ENCODE measurements around the gene C2orf76. TPM values are rescaled to one million over a fixed set of nuclear protein-coding genes. Genes with fewer than 3 reads are reported as not detected.

C2orf76 gene
- total and polyA plus RNA-seq, 10 of the 15 experiments (the other 5 are each of a cell fraction or from before 2014, with no cell fraction given), result 14.0 to 46.1 (median 25.4) TPM

GRCh38 chr2:119282996-119283511 is 83.6 kb downstream of the C2orf76 start:
- POLR2A ChIA-PET, result no interaction called here
- Histone ChIP-seq H3K79me2 (ENCODE audit: control insufficient read depth, insufficient read depth, low read length) (no peaks in the 10 kb centered on the region), H4K20me1 (ENCODE audit: control insufficient read depth, insufficient read depth) (no peaks in the 10 kb centered on the region), H3K9me3 (replicated peaks; ENCODE audit: control insufficient read depth, insufficient read depth, low read length) (no peaks in the 10 kb centered on the region), H3K36me3 (ENCODE audit: control insufficient read depth in 2 of 2, insufficient read depth in 2 of 2, low read length in 1 of 2) (no peaks in the 10 kb centered on the region), H3K27ac (ENCODE audit: control insufficient read depth, insufficient read depth) (no peak overlapping the region), H3K9ac (ENCODE audit: control insufficient read depth, insufficient read depth, low read length) (no peak overlapping the region), H3K4me3 (no peak overlapping the region), H3K27me3 (replicated peaks in 1 of 2; ENCODE audit: control insufficient read depth in 2 of 2, insufficient read depth in 2 of 2, low read length in 1 of 2) (no peaks in the 10 kb centered on the region), H3K4me1 (ENCODE audit: control insufficient read depth, insufficient read depth, low read length) (no peaks in the 10 kb centered on the region), H3K4me2 (ENCODE audit: control insufficient read depth, insufficient read depth) (no peak overlapping the region), H2AFZ (ENCODE audit: control insufficient read depth, low read depth, low read length) (no peak overlapping the region)
- TF ChIP-seq, protein P1, sequence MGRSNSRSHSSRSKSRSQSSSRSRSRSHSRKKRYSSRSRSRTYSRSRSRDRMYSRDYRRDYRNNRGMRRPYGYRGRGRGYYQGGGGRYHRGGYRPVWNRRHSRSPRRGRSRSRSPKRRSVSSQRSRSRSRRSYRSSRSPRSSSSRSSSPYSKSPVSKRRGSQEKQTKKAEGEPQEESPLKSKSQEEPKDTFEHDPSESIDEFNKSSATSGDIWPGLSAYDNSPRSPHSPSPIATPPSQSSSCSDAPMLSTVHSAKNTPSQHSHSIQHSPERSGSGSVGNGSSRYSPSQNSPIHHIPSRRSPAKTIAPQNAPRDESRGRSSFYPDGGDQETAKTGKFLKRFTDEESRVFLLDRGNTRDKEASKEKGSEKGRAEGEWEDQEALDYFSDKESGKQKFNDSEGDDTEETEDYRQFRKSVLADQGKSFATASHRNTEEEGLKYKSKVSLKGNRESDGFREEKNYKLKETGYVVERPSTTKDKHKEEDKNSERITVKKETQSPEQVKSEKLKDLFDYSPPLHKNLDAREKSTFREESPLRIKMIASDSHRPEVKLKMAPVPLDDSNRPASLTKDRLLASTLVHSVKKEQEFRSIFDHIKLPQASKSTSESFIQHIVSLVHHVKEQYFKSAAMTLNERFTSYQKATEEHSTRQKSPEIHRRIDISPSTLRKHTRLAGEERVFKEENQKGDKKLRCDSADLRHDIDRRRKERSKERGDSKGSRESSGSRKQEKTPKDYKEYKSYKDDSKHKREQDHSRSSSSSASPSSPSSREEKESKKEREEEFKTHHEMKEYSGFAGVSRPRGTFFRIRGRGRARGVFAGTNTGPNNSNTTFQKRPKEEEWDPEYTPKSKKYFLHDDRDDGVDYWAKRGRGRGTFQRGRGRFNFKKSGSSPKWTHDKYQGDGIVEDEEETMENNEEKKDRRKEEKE (IDR thresholded peaks at IDR 0.05), result no peak
- TF ChIP-seq RELB (IDR thresholded peaks at IDR 0.05; ENCODE audit: low read depth) (no peak), SUPT20H (IDR thresholded peaks at IDR 0.05; ENCODE audit: borderline replicate concordance, control insufficient read depth, low read depth, low read length) (no peak), NFIC (IDR thresholded peaks at IDR 0.05; ENCODE audit: low read depth, low read length) (no peak), CREB1 (IDR thresholded peaks at IDR 0.05; ENCODE audit: low read depth) (no peak), CHD2 (IDR thresholded peaks at IDR 0.05; ENCODE audit: borderline replicate concordance, low read depth, low read length) (no peak), ATF3 (IDR thresholded peaks at IDR 0.05; ENCODE audit: borderline replicate concordance, extremely low read depth, low read depth, low read length) (no peak), RAD51 (IDR thresholded peaks at IDR 0.05) (no peak), SP1 (IDR thresholded peaks at IDR 0.05; ENCODE audit: low read depth, low read length) (no peak), IRF5 (IDR thresholded peaks at IDR 0.05; ENCODE audit: borderline replicate concordance) (no peak), MTA3 (IDR thresholded peaks at IDR 0.05; ENCODE audit: borderline replicate concordance, low read length) (no peak), SMARCA5 (IDR thresholded peaks at IDR 0.05) (no peak), IKZF2 (IDR thresholded peaks at IDR 0.05) (no peak), MYB (IDR thresholded peaks at IDR 0.05; ENCODE audit: borderline replicate concordance, low read depth, low read length) (no peak), POLR2AphosphoS5 (IDR thresholded peaks at IDR 0.05; ENCODE audit: low read length) (no peak), CHD1 (IDR thresholded peaks at IDR 0.05; ENCODE audit: low read depth, low read length) (no peak)
- no TSS peak for BruUV-seq (replicated peaks)
- RAD21 ChIA-PET (ENCODE audit: unreplicated experiment), result no interaction called here
- CTCF ChIA-PET, result interaction anchor here (1.0 to 1.5 kb wide), 3 partner anchors 14 to 19 kb away, joined by 3 to 7 read pairs (median 4); no protein-coding TSS in a partner anchor
- ATAC-seq, result no peak
- SMC1A ChIA-PET (ENCODE audit: uncharacterized antibody, unreplicated experiment), result no interaction called here
- FAIRE-seq, result no peak
- DNase-seq (ENCODE audit: low read depth, low spot score), result no peak
- 69% methylated on average over 4 of the region's 4 CpGs for WGBS (ENCODE audit: insufficient coverage, insufficient replicate concordance, low lambda C conversion rate, missing lambda C conversion rate)
- intact Hi-C loops (cut with micrococcal nuclease; ENCODE audit: unreplicated experiment), result no loop called here
- in situ Hi-C loops (cut with MboI), result no loop called here

All from GM12878 (cell line).